Activated T-cell treated with anti-CD3 and anti-CD28 coated beads, Interleukin-2, amount 50 U/mL, for 24 hours (primary cell): ENCODE data around the gene RHEX.

ENCODE experiments used
- DNase-seq: peaks from one replicate; pipeline ENCODE4 v3.0.0-alpha.2; 2020
- H3K27ac Mint-ChIP-seq: 2 replicates; pipeline ENCODE4 v1.8.0; 2020; ENCODE audit warnings: mild to moderate bottlenecking, mixed read lengths
- H3K27me3 Mint-ChIP-seq: 2 replicates; pipeline ENCODE4 v1.8.0; 2020; ENCODE audit warnings: mixed read lengths
- H3K36me3 Mint-ChIP-seq: 2 replicates; pipeline ENCODE4 v1.8.0; 2020; ENCODE audit warnings: low read depth, mixed read lengths
- H3K4me1 Mint-ChIP-seq: 2 replicates; pipeline ENCODE4 v1.8.0; 2020; ENCODE audit warnings: low read depth, mixed read lengths
- H3K4me3 Mint-ChIP-seq: 2 replicates; pipeline ENCODE4 v1.8.0; 2020; ENCODE audit warnings: mild to moderate bottlenecking, moderate library complexity, mixed read lengths
- H3K9me3 Mint-ChIP-seq: 2 replicates; pipeline ENCODE4 v1.8.0; 2020; ENCODE audit warnings: mixed read lengths

The RHEX gene

GRCh38 chr1:206106328-206107167 is 53.6 kb downstream of the RHEX start:
- Mint-ChIP-seq H3K27me3 (no peaks in the 10 kb centered on the region), H3K36me3 (no peaks in the 10 kb centered on the region), H3K27ac (no peak overlapping the region), H3K4me3 (no peak overlapping the region), H3K9me3 (no peaks in the 10 kb centered on the region), H3K4me1 (no peaks in the 10 kb centered on the region)
- peak; percentile 83 for DNase-seq

- H3K36me3 Mint-ChIP-seq = no peaks in the 10 kb centered on the region
- H3K27ac Mint-ChIP-seq = no peak overlapping the region
- no peak overlapping the region for H3K4me3 Mint-ChIP-seq
- DNase-seq = no peak
- H3K27me3 Mint-ChIP-seq = no peaks in the 10 kb centered on the region
- no peaks in the 10 kb centered on the region for H3K9me3 Mint-ChIP-seq
- no peaks in the 10 kb centered on the region for H3K4me1 Mint-ChIP-seq
Measured at GRCh38 chr1:206107168-206107544, 54.2 kb downstream of the RHEX start.

- H3K9me3 Mint-ChIP-seq = no peaks in the 10 kb centered on the region
- no peak overlapping the region for H3K27ac Mint-ChIP-seq
- no peak overlapping the region for H3K4me3 Mint-ChIP-seq
- H3K4me1 Mint-ChIP-seq = no peaks in the 10 kb centered on the region
- no peak for DNase-seq
- no peaks in the 10 kb centered on the region for H3K36me3 Mint-ChIP-seq
- no peaks in the 10 kb centered on the region for H3K27me3 Mint-ChIP-seq
Measured at GRCh38 chr1:206108635-206109034, 55.7 kb downstream of the RHEX start.

- DNase-seq = no peak
- H3K4me3 Mint-ChIP-seq = no peak overlapping the region
- no peak overlapping the region for H3K27ac Mint-ChIP-seq
Measured at GRCh38 chr1:206109718-206110117, 56.7 kb downstream of the RHEX start.

GRCh38 chr1:206110161-206110560 is 57.2 kb downstream of the RHEX start:
- H3K27ac Mint-ChIP-seq = no peak overlapping the region
- H3K4me3 Mint-ChIP-seq = no peak overlapping the region
- H3K9me3 Mint-ChIP-seq = no peaks in the 10 kb centered on the region
- H3K27me3 Mint-ChIP-seq = peaks cover 2% of the 10 kb centered on the region
- H3K4me1 Mint-ChIP-seq = no peaks in the 10 kb centered on the region
- H3K36me3 Mint-ChIP-seq = no peaks in the 10 kb centered on the region
- no peak for DNase-seq

More at GRCh38 chr1:206109718-206110117, 56.7 kb downstream of the RHEX start:
- H3K9me3 Mint-ChIP-seq = no peaks in the 10 kb centered on the region
- no peaks in the 10 kb centered on the region for H3K36me3 Mint-ChIP-seq
- H3K27me3 Mint-ChIP-seq = no peaks in the 10 kb centered on the region
- no peaks in the 10 kb centered on the region for H3K4me1 Mint-ChIP-seq

- H3K9me3 Mint-ChIP-seq = no peaks in the 10 kb centered on the region
- no peak overlapping the region for H3K27ac Mint-ChIP-seq
- no peaks in the 10 kb centered on the region for H3K4me1 Mint-ChIP-seq
- H3K4me3 Mint-ChIP-seq = no peak overlapping the region
- H3K27me3 Mint-ChIP-seq = peaks cover 5% of the 10 kb centered on the region
- no peak for DNase-seq
- H3K36me3 Mint-ChIP-seq = no peaks in the 10 kb centered on the region
Measured at GRCh38 chr1:206110820-206111219, 57.8 kb downstream of the RHEX start.

GRCh38 chr1:206111271-206111927 is 58.4 kb downstream of the RHEX start:
- no peak for DNase-seq
- Mint-ChIP-seq H3K36me3 (no peaks in the 10 kb centered on the region), H3K9me3 (no peaks in the 10 kb centered on the region), H3K4me3 (no peak overlapping the region), H3K27ac (no peak overlapping the region), H3K4me1 (no peaks in the 10 kb centered on the region), H3K27me3 (peaks cover 10% of the 10 kb centered on the region)

GRCh38 chr1:206112600-206113301 is 59.8 kb downstream of the RHEX start:
- Mint-ChIP-seq H3K27ac (no peak overlapping the region), H3K4me3 (no peak overlapping the region), H3K4me1 (peaks cover 7% of the 10 kb centered on the region), H3K27me3 (peaks cover 23% of the 10 kb centered on the region), H3K9me3 (no peaks in the 10 kb centered on the region), H3K36me3 (no peaks in the 10 kb centered on the region)
- DNase-seq = no peak

- Mint-ChIP-seq H3K4me1 (peaks cover 7% of the 10 kb centered on the region), H3K27ac (no peak overlapping the region), H3K27me3 (peaks cover 36% of the 10 kb centered on the region), H3K4me3 (no peak overlapping the region), H3K9me3 (no peaks in the 10 kb centered on the region), H3K36me3 (no peaks in the 10 kb centered on the region)
- DNase-seq = no peak
Measured at GRCh38 chr1:206114692-206115640, 62.0 kb downstream of the RHEX start.

GRCh38 chr1:206115791-206116190 is 62.8 kb downstream of the RHEX start:
- Mint-ChIP-seq H3K27me3 (peaks cover 41% of the 10 kb centered on the region), H3K36me3 (no peaks in the 10 kb centered on the region), H3K27ac (no peak overlapping the region), H3K9me3 (peaks cover 4% of the 10 kb centered on the region), H3K4me3 (no peak overlapping the region), H3K4me1 (peaks cover 7% of the 10 kb centered on the region)
- no peak for DNase-seq

GRCh38 chr1:206116191-206116872 is 63.4 kb downstream of the RHEX start:
- Mint-ChIP-seq H3K27me3 (peaks cover 44% of the 10 kb centered on the region), H3K27ac (no peak overlapping the region), H3K36me3 (no peaks in the 10 kb centered on the region), H3K9me3 (peaks cover 7% of the 10 kb centered on the region), H3K4me1 (peaks cover 7% of the 10 kb centered on the region), H3K4me3 (no peak overlapping the region)
- no peak for DNase-seq

GRCh38 chr1:206116873-206117150 is 63.8 kb downstream of the RHEX start:
- Mint-ChIP-seq H3K27ac (no peak overlapping the region), H3K9me3 (peaks cover 11% of the 10 kb centered on the region), H3K4me1 (peaks cover 7% of the 10 kb centered on the region), H3K36me3 (no peaks in the 10 kb centered on the region), H3K4me3 (no peak overlapping the region), H3K27me3 (peaks cover 46% of the 10 kb centered on the region)
- no peak for DNase-seq

GRCh38 chr1:206117151-206117948 is 64.4 kb downstream of the RHEX start, which contains the start of gene AVPR1B:
AVPR1B (minus strand) TSS chr1:206117388; CDS start chr1:206116890, 498 bp downstream.
- peak; percentile 36 for DNase-seq
- Mint-ChIP-seq H3K4me3 (no peak within 1 kb of the TSS), H3K36me3 (no peaks in the 10 kb centered on the region), H3K4me1 (peaks cover 7% of the 10 kb centered on the region), H3K27me3 (peaks cover 52% of the 10 kb centered on the region), H3K27ac (no peak within 1 kb of the TSS), H3K9me3 (peaks cover 16% of the 10 kb centered on the region)
